SIG-M5 treated with dmso at 0.1 percent for 504 hours (cell line): ENCODE measurements around the gene SLC6A9.

Experiments used
- DNase-seq: peaks from one replicate; lab custom pipeline; 2025; ENCODE audit not compliant: unreplicated experiment; lab: John Stamatoyannopoulos, UW

SLC6A9 gene

GRCh38 chr1:44029911-44030604, 1.2 kb downstream of the SLC6A9 start:
- peak; percentile 84 for DNase-seq

- no peak for DNase-seq
Measured at GRCh38 chr1:44029260-44029910, 1.9 kb downstream of the SLC6A9 start.

GRCh38 chr1:44027320-44027719, 3.9 kb downstream of the SLC6A9 start:
- DNase-seq = no peak

GRCh38 chr1:44025816-44026215, 5.4 kb downstream of the SLC6A9 start:
- DNase-seq = no peak

GRCh38 chr1:44024903-44025525, 6.2 kb downstream of the SLC6A9 start:
- DNase-seq = no peak

- DNase-seq = no peak
Measured at GRCh38 chr1:44024031-44024902, 7.0 kb downstream of the SLC6A9 start.

GRCh38 chr1:44021581-44022321, 9.5 kb downstream of the SLC6A9 start:
- no peak for DNase-seq

GRCh38 chr1:44021156-44021555, 10.1 kb downstream of the SLC6A9 start:
- DNase-seq = no peak

GRCh38 chr1:44020464-44020863, 10.8 kb downstream of the SLC6A9 start:
- no peak for DNase-seq

- DNase-seq = no peak
Measured at GRCh38 chr1:44019466-44019948, 11.8 kb downstream of the SLC6A9 start.

- DNase-seq = no peak
Measured at GRCh38 chr1:44016890-44017400, 14.3 kb downstream of the SLC6A9 start.

GRCh38 chr1:44016041-44016889, 15.0 kb downstream of the SLC6A9 start:
- no peak for DNase-seq

- DNase-seq = no peak
Measured at GRCh38 chr1:44015206-44015605, 16.1 kb downstream of the SLC6A9 start.

- DNase-seq = no peak
Measured at GRCh38 chr1:44014365-44015104, 16.7 kb downstream of the SLC6A9 start.

GRCh38 chr1:44013949-44014348, 17.3 kb downstream of the SLC6A9 start:
- DNase-seq = no peak

- no peak for DNase-seq
Measured at GRCh38 chr1:44012941-44013609, 18.2 kb downstream of the SLC6A9 start.

GRCh38 chr1:44012404-44012803, 18.9 kb downstream of the SLC6A9 start:
- DNase-seq = no peak

- no peak for DNase-seq
Measured at GRCh38 chr1:44010935-44011471, 20.3 kb downstream of the SLC6A9 start.
